Subcutaneous adipose tissue (tissue), 4 donors: ENCODE measurements around the gene MND1. TPM values are rescaled to one million over a fixed set of nuclear protein-coding genes. Genes with fewer than 3 reads are reported as not detected.

ENCODE experiments used
- total RNA-seq, 4 donors: library from RNA; depleted of rRNA; stranded (reverse); fragments of >200 nt; gene quantifications; one replicate each; pipeline ENCODE4 v1.1.0, GENCODE V29; 2016
- TF ChIP-seq, protein P1 (sequence below): fragments of 450-650 bp; IDR thresholded peaks from one replicate; pipeline ENCODE4 v1.5.1; 2016; ENCODE audit warnings: low read depth, mild to moderate bottlenecking, control low read depth, antibody characterized with exemption, moderate library complexity

The MND1 gene
- total RNA-seq, 4 donors from 2014 or later = 1.9 to 2.1 TPM; not detected in 2

- TF ChIP-seq, protein P1, sequence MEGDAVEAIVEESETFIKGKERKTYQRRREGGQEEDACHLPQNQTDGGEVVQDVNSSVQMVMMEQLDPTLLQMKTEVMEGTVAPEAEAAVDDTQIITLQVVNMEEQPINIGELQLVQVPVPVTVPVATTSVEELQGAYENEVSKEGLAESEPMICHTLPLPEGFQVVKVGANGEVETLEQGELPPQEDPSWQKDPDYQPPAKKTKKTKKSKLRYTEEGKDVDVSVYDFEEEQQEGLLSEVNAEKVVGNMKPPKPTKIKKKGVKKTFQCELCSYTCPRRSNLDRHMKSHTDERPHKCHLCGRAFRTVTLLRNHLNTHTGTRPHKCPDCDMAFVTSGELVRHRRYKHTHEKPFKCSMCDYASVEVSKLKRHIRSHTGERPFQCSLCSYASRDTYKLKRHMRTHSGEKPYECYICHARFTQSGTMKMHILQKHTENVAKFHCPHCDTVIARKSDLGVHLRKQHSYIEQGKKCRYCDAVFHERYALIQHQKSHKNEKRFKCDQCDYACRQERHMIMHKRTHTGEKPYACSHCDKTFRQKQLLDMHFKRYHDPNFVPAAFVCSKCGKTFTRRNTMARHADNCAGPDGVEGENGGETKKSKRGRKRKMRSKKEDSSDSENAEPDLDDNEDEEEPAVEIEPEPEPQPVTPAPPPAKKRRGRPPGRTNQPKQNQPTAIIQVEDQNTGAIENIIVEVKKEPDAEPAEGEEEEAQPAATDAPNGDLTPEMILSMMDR = no peak
Measured at GRCh38 chr4:153401501-153401900, 57.0 kb downstream of the MND1 start.

- TF ChIP-seq, protein P1 = no peak
Measured at GRCh38 chr4:153402366-153402765, 57.9 kb downstream of the MND1 start.

- TF ChIP-seq, protein P1 = no peak
Measured at GRCh38 chr4:153403726-153404125, 59.2 kb downstream of the MND1 start.

- TF ChIP-seq, protein P1 = no peak
Measured at GRCh38 chr4:153407906-153408305, 63.4 kb downstream of the MND1 start.

DNA sequence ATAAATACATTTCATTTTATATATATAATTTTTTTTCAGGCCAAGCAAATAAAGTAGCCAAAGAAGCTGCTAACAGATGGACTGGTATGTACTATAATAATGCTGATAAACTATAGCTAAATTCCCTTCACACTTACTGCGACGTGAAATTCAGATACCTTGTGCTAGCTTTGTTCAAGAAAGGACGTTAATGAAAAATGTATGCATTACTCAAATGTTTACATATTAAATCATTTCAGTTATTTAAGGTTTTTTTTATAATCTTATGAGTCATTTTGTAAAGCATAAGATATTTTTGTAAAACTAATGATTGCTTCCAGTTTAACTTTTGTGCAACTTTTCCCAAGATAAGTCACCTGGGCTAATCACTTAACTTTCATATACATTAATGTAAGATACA is 64.4 kb downstream of the MND1 start:
- TF ChIP-seq, protein P1 = no peak

DNA sequence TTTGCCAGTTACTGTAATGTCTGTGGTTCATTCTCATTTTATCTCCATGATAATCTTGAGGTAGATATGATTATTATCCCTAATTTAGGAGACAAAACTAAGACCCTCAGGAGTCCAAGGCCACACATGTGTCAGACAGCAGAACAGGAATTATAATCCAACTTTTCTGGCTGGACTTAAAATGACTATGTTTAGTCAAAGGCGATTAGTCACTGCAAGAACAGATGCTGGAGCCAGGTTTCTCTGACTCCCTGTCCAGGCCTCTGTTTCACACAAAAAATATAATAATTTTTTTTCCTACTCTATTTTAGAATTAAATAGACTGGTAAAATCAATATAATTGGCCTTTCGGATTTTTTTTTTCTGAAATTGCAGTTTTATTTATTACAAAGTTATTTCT is 64.9 kb downstream of the MND1 start:
- TF ChIP-seq, protein P1 = no peak

GRCh38 chr4:153409924-153410501 is 65.5 kb downstream of the MND1 start:
- TF ChIP-seq, protein P1 = no peak
